Measurements from ENCODE around the gene TMEM30A. TPM values are rescaled to one million over a fixed set of nuclear protein-coding genes. Genes with fewer than 3 reads are reported as not detected.

TMEM30A gene
- total RNA-seq, 2 donors from 2014 or later = 20.8 to 60.7 TPM

GRCh38 chr6:75287424-75287823 lies 2.8 kb upstream of the TMEM30A start:
- intact Hi-C loops (cut with DNase I) = no loop called here
- 68 to 79% methylated on average over 1 of the region's 1 CpG for WGBS, 2 donors
- peaks cover 66% of the 10 kb centered on the region for H3K4me1 ChIP-seq
- no peak for ATAC-seq
- TF ChIP-seq CTCF (IDR thresholded peaks at IDR 0.05) = no peak
- TF ChIP-seq POLR2A (IDR thresholded peaks at IDR 0.05) = no peak
- no peaks in the 10 kb centered on the region for H3K27me3 ChIP-seq
- no peaks in the 10 kb centered on the region for H3K36me3 ChIP-seq (replicated peaks in 1 of 2; ENCODE audit: insufficient read depth in 1 of 2, low read depth in 2 of 2)
- no peaks in the 10 kb centered on the region for H3K9me3 ChIP-seq
- H3K27ac ChIP-seq = peak overlapping the region in 2 of 4 donors; percentile 1 to 3
- H3K4me3 ChIP-seq = no peak overlapping the region
- DNase-seq = no peak

GRCh38 chr6:75286955-75287354 lies 2.4 kb upstream of the TMEM30A start:
- 85 to 87% methylated on average over 2 of the region's 2 CpGs for WGBS, 2 donors
- H3K9me3 ChIP-seq = no peaks in the 10 kb centered on the region
- DNase-seq (no peak), ATAC-seq (no peak)
- peaks cover 65% of the 10 kb centered on the region for H3K4me1 ChIP-seq
- intact Hi-C loops (cut with DNase I) = no loop called here
- H3K27ac ChIP-seq = no peak overlapping the region
- TF ChIP-seq CTCF (IDR thresholded peaks at IDR 0.05) (no peak), POLR2A (IDR thresholded peaks at IDR 0.05) (no peak)
- no peaks in the 10 kb centered on the region for H3K36me3 ChIP-seq (replicated peaks in 1 of 2; ENCODE audit: insufficient read depth in 1 of 2, low read depth in 2 of 2)
- no peaks in the 10 kb centered on the region for H3K27me3 ChIP-seq
- H3K4me3 ChIP-seq = no peak overlapping the region

- no peaks in the 10 kb centered on the region for H3K9me3 ChIP-seq
- H3K4me3 ChIP-seq = peak overlapping the region; percentile 14 to 77
- no peaks in the 10 kb centered on the region for H3K36me3 ChIP-seq (replicated peaks in 1 of 2; ENCODE audit: insufficient read depth in 1 of 2, low read depth in 2 of 2)
- intact Hi-C loops (cut with DNase I) = no loop called here
- 0 to 1% methylated on average over 6 of the region's 6 CpGs for WGBS, 2 donors
- H3K27me3 ChIP-seq = no peaks in the 10 kb centered on the region
- no peak for TF ChIP-seq POLR2A (IDR thresholded peaks at IDR 0.05)
- no peak for TF ChIP-seq CTCF (IDR thresholded peaks at IDR 0.05)
- H3K4me1 ChIP-seq = peaks cover 68% of the 10 kb centered on the region
- H3K27ac ChIP-seq = peak overlapping the region; percentile 81 to 90 (median 85)
- no peak for DNase-seq
- ATAC-seq = no peak
These were observed 669 bp upstream of the TMEM30A start for GRCh38 chr6:75285283-75285639.

GRCh38 chr6:75283907-75284631 lies 523 bp downstream of the TMEM30A start:
- peaks cover 68% of the 10 kb centered on the region for H3K4me1 ChIP-seq
- WGBS, 2 donors = 0 to 1% methylated on average over 36 of the region's 36 CpGs

More at GRCh38 chr6:75283907-75284631, 523 bp downstream of the TMEM30A start:
- Histone ChIP-seq H3K27ac (peak overlapping the region; percentile 81 to 90 (median 85)), H3K9me3 (no peaks in the 10 kb centered on the region), H3K27me3 (no peaks in the 10 kb centered on the region), H3K36me3 (replicated peaks in 1 of 2; ENCODE audit: insufficient read depth in 1 of 2, low read depth in 2 of 2) (no peaks in the 10 kb centered on the region), H3K4me3 (peak overlapping the region; percentile 77 to 85)
- DNase-seq (no peak), ATAC-seq (peak; percentile 23)
- TF ChIP-seq CTCF (IDR thresholded peaks at IDR 0.05) = no peak
- no peak for TF ChIP-seq POLR2A (IDR thresholded peaks at IDR 0.05)
- intact Hi-C loops (cut with DNase I) = no loop called here

Data from body of pancreas (tissue), 4 donors.